GM18868 (cell line): ENCODE data around the gene CASR.
A peak's percentile ranks its signal among the peaks of the same experiment; 100 is the strongest.

Experiments
- ATAC-seq: cut with Tn5 transposase; IDR thresholded peaks from one replicate; pipeline ENCODE4 v1.9.1; 2021; ENCODE audit warnings: mild to moderate bottlenecking, moderate library complexity; ENCODE audit not compliant: unreplicated experiment

Gene CASR

GRCh38 chr3:122213650-122214049, 30.2 kb downstream of the CASR start:
- no peak for ATAC-seq

- ATAC-seq: no peak
Measured at GRCh38 chr3:122214711-122215110, 31.2 kb downstream of the CASR start.

GRCh38 chr3:122215592-122216298, 32.3 kb downstream of the CASR start:
- ATAC-seq: no peak

GRCh38 chr3:122217901-122218300, 34.4 kb downstream of the CASR start:
- ATAC-seq: no peak

GRCh38 chr3:122219242-122219872, 35.9 kb downstream of the CASR start:
- ATAC-seq: no peak

GRCh38 chr3:122227036-122227781, 43.7 kb downstream of the CASR start:
- no peak for ATAC-seq

GRCh38 chr3:122230174-122230573, 46.7 kb downstream of the CASR start:
- no peak for ATAC-seq

GRCh38 chr3:122231465-122232157, 48.1 kb downstream of the CASR start:
- no peak for ATAC-seq

GRCh38 chr3:122232485-122232884, 49.0 kb downstream of the CASR start:
- ATAC-seq: peak; percentile 1

GRCh38 chr3:122233101-122233952, 49.9 kb downstream of the CASR start:
- ATAC-seq: peak; percentile 79

- no peak for ATAC-seq
Measured at GRCh38 chr3:122234117-122234516, 50.6 kb downstream of the CASR start.

- ATAC-seq: peak; percentile 52
Measured at GRCh38 chr3:122235147-122235546, 51.7 kb downstream of the CASR start.

- no peak for ATAC-seq
Measured at GRCh38 chr3:122239112-122239511, 55.6 kb downstream of the CASR start.

GRCh38 chr3:122245513-122246174, 62.2 kb downstream of the CASR start:
- peak; percentile 39 for ATAC-seq

- ATAC-seq: no peak
Measured at GRCh38 chr3:122246199-122246598, 62.7 kb downstream of the CASR start.

GRCh38 chr3:122247087-122247824, 63.8 kb downstream of the CASR start:
- peak; percentile 26 for ATAC-seq

GRCh38 chr3:122247825-122248185, 64.3 kb downstream of the CASR start:
- peak; percentile 61 for ATAC-seq

- peak; percentile 30 for ATAC-seq
Measured at GRCh38 chr3:122251428-122251827, 68.0 kb downstream of the CASR start.

GRCh38 chr3:122253581-122253980, 70.1 kb downstream of the CASR start:
- ATAC-seq: no peak
